Activated CD4-positive, alpha-beta T cell treated with anti-CD3 and anti-CD28 coated beads for 1 hour (primary cell): ENCODE results near the gene DDX39A.
"Not testable (repeated sequence)": the region's sequence is repeated elsewhere in the genome, so short reads cannot be mapped to it uniquely, and the experiment has no call there.

Experiments
- DNase-seq: peaks from one replicate; pipeline ENCODE4 v3.0.0-alpha.2; 2020

Gene DDX39A

GRCh38 chr19:14419106-14419813 is at the start of gene DDX39A:
DDX39A (minus strand) TSS chr19:14419341; CDS start chr19:14413220, 6,121 bp downstream.
- peak; percentile 95 for DNase-seq

DNA sequence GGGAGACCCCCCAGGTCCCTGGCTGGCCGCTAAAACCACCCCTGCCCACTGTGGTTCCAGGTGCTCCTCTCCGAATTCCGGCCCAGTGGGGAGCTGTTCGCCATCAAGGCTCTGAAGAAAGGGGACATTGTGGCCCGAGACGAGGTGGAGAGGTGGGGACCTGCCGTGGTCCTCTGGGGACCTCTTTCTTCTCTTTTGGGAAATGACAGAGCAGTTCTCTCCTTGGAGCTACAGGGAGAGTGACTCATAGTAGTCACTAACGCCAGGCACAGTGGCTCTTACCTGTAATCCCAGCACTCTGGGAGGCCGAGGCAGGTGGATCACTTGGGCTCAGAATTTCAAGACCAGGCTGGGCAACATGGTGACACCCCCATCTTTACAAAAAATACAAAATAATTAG is 48.7 kb upstream of the DDX39A start:
- DNase-seq = no peak

DNA sequence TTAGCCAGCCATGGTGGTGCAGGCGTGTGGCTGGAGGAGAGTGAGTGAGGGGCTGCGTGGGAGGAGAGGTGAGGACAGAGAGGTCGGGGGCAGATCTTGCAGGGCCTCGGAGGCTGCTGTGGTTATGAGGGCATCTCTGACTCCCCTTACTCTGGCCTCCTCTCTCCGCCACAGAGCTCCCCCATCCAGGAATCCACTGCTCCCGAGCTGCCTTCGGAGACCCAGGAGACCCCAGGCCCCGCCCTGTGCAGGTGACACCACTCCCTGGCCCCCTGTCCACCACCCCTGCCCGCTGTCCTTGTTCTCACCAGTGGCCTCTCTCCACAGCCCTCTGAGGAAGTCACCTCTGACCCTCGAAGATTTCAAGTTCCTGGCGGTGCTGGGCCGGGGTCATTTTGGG is 48.2 kb upstream of the DDX39A start:
- DNase-seq = no peak

DNA sequence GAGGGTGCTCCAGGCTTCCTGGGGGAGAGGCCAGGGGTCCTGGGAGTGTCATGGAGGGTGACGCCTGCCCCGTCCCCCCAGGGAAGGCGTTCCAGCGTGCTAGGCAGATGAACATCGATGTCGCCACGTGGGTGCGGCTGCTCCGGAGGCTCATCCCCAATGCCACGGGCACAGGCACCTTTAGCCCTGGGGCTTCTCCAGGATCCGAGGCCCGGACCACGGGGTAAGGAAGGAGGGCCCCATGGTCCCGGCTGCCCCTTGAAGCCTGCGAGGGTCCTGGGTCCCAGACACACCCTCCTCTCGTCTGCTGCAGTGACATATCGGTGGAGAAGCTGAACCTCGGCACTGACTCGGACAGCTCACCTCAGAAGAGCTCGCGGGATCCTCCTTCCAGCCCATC is 44.6 kb upstream of the DDX39A start:
- DNase-seq = no peak

DNA sequence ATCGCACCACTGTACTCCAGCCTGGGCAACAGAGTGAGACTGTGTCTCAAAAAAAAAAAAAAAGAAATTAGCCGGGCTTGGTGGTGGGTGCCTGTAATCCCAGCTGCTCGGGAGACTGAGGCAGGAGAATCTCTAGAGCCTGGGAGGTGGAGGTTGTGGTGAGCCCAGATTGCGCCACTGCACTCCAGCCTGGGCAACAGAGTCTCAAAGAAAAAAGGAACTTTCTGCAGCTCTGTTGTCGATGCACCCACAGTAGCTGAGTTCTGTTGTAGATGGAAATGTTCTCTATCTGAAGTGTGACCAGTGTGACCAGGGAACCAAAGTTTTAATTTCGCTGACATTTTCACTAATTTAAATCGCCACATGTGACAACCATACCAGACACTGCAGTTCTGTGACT is 43.3 kb upstream of the DDX39A start:
- not testable (repeated sequence) for DNase-seq

- DNase-seq = no peak
Observed at GRCh38 chr19:14460935-14461334, 41.8 kb upstream of the DDX39A start.

GRCh38 chr19:14459703-14460102 is 40.6 kb upstream of the DDX39A start:
- no peak for DNase-seq

DNA sequence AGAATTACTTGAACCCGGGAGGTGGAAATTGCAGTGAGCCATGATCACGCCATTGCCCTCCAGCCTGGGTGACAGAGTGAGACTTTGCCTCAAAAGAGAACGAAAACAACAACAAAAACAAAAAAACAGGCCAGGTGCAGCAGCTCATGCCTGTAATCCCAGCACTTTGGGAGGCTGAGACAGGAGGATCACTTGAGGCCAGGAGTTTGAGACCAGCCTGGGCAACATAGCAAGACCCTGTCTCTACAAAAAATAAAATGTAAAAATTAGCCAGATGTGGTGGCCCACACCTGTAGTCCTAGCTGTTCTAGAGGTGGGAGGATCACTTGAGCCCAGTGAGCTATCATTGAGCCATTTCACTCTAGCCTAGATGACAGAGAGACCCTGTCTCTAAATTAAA is 33.2 kb upstream of the DDX39A start:
- not testable (repeated sequence) for DNase-seq

- DNase-seq = no peak
Observed at GRCh38 chr19:14450876-14451275, 31.7 kb upstream of the DDX39A start.

- DNase-seq = no peak
Observed at GRCh38 chr19:14450168-14450874, 31.2 kb upstream of the DDX39A start.

DNA sequence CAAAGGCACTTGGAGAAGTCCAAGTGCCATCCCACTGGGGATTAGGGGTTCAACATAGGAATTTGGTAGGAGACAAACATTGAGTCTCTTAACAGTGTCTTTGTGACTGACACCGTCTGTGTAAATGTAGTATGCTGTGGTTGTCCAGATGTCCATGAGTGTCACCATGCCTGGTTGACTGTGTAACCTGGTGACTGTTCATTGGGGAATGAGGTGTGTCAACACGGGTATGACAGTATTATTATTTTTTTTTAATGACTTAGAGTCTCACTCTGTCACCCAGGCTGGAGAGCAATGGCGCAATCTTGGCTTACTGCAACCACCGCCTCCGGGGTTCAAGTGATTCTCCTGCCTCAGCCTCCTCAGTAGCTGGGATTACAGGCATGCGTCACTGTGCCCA is 30.2 kb upstream of the DDX39A start:
- no peak for DNase-seq

DNA sequence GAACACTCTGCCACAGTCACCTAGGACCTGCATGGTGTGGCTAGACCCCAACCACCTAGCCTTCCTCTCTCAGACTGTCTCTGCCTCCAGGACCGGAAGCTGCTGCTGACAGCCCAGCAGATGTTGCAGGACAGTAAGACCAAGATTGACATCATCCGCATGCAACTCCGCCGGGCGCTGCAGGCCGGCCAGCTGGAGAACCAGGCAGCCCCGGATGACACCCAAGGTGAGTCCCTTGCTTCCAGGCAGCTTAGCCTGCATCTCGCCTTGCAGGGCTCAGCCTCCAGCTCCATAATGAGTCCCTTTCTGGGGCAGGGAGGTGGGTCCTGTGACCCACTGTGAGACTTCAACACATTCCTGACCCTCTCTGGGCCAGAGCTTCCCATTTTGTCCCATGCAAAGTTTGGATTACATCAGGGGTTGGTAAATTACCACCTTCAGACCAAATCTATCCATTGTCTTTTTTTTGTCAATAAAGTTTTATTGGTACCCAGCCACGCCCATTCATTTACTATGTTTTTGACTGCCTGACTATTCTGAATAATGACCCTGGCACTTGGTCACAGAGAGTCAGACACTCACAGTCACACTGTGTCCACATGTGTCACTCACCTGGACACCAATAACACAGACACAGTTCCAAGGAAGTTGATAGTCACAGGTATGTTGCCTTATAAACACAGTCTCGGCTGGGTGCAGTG is 27.3 kb upstream of the DDX39A start:
- no peak for DNase-seq

DNA sequence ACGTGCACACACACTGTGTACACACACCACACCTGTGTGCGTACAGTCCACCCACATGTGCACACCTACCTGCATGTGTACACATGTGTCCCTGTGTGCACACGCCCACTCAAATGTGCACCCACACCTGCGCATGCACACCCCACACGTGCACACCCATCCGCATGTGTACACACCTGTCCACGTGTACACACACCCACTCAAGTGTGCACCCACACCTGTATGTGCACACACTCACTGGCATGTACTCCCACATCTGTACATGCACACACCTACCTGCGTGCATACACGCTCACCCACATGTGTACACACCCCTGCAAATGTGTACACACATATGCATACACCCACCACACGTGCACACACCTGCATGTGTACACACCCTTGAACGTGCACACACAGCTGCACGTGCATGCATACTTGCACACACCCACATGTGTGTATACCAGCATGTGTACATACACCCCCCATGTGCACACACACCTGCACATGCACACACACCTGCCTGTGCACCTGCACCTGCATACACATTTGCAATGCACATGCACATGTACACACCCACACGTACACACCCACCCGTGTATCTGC is 24.6 kb upstream of the DDX39A start:
- no peak for DNase-seq

DNA sequence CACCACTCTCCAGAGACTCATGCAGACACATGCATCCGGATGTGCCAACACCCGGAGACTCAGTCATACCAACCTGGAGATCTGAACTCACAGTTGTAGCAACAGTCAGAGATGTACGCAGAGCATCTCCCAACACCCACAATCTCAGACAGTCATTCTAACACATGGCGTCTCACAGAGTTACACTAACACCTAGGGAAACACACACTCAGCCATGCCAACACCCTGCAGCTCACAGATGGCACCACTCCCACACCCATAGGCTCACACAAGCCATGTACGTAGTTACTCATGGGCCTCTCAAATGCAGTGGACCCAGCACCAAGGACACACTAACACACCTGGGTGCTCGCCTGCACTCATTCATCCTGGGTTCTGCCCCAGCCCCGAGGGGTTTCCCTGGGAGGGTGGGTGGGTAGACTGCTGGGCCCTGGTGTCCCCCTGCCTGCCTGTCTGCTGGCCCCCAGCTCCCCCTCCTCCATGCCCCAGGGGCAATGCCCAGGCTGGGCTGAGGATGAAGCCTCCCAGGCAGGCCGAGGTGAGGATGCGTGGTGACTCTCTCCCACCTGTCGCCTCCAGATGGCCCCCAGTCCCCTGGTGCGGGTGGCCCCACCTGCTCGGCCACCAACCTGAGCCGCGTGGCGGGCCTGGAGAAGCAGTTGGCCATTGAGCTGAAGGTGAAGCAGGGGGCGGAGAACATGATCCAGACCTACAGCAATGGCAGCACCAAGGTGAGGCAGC is 23.9 kb upstream of the DDX39A start:
- DNase-seq = no peak

DNA sequence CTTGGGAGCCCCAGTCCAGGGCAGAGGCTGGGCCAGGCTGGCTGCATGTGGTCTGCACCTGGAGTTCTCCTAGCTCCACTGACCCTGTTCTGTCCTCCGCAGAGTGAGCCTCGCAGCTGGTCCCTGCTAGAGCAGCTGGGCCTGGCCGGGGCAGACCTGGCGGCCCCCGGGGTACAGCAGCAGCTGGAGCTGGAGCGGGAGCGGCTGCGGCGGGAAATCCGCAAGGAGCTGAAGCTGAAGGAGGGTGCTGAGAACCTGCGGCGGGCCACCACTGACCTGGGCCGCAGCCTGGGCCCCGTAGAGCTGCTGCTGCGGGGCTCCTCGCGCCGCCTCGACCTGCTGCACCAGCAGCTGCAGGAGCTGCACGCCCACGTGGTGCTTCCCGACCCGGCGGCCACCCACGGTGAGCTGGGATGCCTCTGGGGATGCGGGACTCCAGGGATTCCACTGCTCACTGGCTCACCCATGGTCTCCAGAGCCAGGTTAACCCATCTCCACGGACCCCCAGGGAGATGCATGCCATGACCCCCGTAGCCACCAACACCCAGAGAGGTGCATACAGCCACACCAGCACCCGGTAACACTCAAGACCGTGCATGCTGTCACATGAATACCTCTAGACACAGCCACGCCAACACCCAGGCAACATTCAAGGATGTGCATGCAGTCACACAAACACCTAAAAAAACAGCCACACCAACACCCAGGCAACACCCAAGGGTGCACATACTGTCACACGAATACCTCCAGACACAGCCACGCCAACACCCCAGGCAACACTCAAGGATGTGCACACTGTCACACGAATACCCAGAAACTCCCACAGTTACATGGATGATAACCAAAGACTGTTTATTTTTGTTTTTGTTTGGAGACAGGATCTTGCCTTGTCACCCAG is 22.1 kb upstream of the DDX39A start:
- no peak for DNase-seq

DNA sequence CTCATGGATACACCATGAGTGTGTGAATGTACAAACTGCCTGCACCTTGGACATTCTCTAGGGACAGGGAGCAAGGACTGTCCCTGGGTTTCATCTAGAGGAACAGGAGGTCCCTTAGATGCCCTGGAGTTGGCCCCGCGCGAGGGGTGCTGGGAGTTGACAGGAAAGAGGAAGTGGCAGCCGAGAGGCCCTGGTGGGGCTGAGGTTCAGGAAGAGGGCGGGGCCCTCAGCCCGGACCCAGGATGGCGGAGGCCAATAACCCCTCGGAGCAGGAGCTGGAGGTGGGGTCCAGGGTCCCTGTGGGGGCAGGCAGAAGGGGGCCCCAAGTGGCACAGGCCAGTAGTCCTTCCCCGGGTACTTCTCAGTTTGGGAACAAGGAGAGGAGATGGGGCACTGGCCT is 20.9 kb upstream of the DDX39A start:
- DNase-seq = peak; percentile 64

DNA sequence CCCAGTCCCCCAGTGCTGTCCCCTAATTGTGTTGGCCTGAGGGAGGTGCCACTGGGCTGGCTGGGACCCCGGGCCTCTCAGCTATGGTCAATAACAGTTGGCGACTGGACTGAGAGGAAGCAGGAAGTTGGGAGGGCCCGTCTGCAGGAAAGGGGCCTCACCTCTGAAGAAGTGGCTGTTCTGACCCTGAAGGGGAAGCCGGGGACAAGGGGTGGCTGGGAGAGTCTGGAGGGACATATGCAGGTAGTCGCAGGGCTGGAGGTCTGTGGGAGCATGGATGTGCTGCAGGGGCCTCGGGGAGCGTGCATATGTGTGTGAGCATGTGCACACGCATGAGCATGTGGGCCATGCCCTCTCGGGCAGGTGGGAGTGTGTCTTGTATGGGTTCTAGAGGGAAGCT is 19.9 kb upstream of the DDX39A start:
- DNase-seq = no peak

- no peak for DNase-seq
Observed at GRCh38 chr19:14437578-14438140, 18.5 kb upstream of the DDX39A start.

GRCh38 chr19:14435320-14436050 is 16.3 kb upstream of the DDX39A start:
- no peak for DNase-seq

DNA sequence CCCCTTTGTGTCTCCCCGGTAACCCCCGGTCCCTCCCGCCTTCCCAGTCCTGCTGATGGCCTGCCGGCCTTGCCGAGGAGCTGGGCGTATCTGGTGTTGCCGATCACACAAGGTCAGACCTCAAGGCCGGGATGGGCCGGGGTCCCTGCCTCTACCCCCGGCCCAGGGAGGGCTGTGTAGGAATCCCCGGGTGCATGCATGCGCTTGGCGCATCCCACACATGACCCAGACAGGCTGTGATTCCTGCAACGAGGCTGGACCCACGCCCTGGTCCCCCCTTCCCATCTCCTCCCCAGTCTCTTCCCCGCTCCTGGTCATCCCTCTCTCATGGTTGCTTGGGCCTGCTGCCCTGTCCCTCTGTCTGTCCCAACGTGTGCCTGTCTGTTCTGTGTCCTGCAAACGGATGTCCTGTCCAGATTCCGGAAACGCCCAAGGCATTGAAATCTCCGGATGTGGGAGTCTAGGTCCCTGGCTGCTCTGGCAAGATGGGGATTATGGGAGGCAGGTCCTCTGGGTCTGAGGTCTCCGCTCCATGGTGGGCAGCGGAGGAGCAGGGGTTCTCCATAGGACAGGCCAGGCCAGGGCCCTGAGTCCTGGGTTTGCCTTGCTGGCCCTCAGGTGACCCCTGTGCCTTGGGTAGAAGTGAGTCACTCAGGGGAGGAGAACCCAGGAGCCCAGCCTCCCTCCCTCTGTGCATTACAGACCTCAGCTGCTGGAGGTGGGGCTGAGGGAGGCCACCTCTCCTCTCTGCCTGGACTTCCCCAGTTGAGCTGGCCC is 15.6 kb upstream of the DDX39A start:
- peak; percentile 21 for DNase-seq
